ENCODE results near the gene ARHGAP45. TPM values are rescaled to one million over a fixed set of nuclear protein-coding genes. Genes with fewer than 3 reads are reported as not detected.
A peak's percentile ranks its signal among the peaks of the same experiment; 100 is the strongest.

ARHGAP45 gene
- total and polyA plus RNA-seq, 9 of the 15 experiments (the other 6 are each of a cell fraction or from before 2014, with no cell fraction given), result 0.08 to 22.1 (median 4.2) TPM

- TF ChIP-seq, protein P1, sequence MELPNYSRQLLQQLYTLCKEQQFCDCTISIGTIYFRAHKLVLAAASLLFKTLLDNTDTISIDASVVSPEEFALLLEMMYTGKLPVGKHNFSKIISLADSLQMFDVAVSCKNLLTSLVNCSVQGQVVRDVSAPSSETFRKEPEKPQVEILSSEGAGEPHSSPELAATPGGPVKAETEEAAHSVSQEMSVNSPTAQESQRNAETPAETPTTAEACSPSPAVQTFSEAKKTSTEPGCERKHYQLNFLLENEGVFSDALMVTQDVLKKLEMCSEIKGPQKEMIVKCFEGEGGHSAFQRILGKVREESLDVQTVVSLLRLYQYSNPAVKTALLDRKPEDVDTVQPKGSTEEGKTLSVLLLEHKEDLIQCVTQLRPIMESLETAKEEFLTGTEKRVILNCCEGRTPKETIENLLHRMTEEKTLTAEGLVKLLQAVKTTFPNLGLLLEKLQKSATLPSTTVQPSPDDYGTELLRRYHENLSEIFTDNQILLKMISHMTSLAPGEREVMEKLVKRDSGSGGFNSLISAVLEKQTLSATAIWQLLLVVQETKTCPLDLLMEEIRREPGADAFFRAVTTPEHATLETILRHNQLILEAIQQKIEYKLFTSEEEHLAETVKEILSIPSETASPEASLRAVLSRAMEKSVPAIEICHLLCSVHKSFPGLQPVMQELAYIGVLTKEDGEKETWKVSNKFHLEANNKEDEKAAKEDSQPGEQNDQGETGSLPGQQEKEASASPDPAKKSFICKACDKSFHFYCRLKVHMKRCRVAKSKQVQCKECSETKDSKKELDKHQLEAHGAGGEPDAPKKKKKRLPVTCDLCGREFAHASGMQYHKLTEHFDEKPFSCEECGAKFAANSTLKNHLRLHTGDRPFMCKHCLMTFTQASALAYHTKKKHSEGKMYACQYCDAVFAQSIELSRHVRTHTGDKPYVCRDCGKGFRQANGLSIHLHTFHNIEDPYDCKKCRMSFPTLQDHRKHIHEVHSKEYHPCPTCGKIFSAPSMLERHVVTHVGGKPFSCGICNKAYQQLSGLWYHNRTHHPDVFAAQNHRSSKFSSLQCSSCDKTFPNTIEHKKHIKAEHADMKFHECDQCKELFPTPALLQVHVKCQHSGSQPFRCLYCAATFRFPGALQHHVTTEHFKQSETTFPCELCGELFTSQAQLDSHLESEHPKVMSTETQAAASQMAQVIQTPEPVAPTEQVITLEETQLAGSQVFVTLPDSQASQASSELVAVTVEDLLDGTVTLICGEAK (IDR thresholded peaks at IDR 0.05), result peak; percentile 66
- TF ChIP-seq, protein P1 (CRISPR knock-in tag; IDR thresholded peaks at IDR 0.05), result no peak
- peak; percentile 26; the same call in 1 of the 2 replicates for TF ChIP-seq VEZF1 (CRISPR knock-in tag; IDR thresholded peaks at IDR 0.05)
- peak; percentile 40 for TF ChIP-seq SAP30 (IDR thresholded peaks at IDR 0.05; ENCODE audit: borderline replicate concordance, insufficient read depth, low read depth, low read length, poor library complexity, severe bottlenecking)
- TF ChIP-seq IRF2 (CRISPR knock-in tag; IDR thresholded peaks at IDR 0.05), result no peak
- no peak for TF ChIP-seq ZNF507 (tag; conservative IDR thresholded peaks at IDR 0.05)
- peak; percentile 14 for TF ChIP-seq TBP (optimal IDR thresholded peaks at IDR 0.05; ENCODE audit: low read depth, low read length)
- TF ChIP-seq, protein P2, sequence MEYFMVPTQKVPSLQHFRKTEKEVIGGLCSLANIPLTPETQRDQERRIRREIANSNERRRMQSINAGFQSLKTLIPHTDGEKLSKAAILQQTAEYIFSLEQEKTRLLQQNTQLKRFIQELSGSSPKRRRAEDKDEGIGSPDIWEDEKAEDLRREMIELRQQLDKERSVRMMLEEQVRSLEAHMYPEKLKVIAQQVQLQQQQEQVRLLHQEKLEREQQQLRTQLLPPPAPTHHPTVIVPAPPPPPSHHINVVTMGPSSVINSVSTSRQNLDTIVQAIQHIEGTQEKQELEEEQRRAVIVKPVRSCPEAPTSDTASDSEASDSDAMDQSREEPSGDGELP (CRISPR knock-in tag; IDR thresholded peaks at IDR 0.05; ENCODE audit: borderline replicate concordance), result peak; percentile 41; the same call in 1 of the 2 replicates
- TF ChIP-seq CXXC5 (CRISPR knock-in tag; IDR thresholded peaks at IDR 0.05), result peak; percentile 30; the same call in 1 of the 2 replicates
- peak; percentile 58 for TF ChIP-seq POLR2G (IDR thresholded peaks at IDR 0.05; ENCODE audit: low read depth, low read length)
- TF ChIP-seq ETV5 (CRISPR knock-in tag; IDR thresholded peaks at IDR 0.05; ENCODE audit: low read depth), result peak; percentile 52; the same call in 1 of the 2 replicates
- TF ChIP-seq EGR1 (conservative IDR thresholded peaks at IDR 0.05), result peak; percentile 85
- no peak for TF ChIP-seq XRCC5 (IDR thresholded peaks at IDR 0.05; ENCODE audit: low read depth, low read length)
These were observed 65.0 kb downstream of the ARHGAP45 start (continued) for GRCh38 chr19:1131718-1132551.
